MG63 (cell line): ENCODE data around the gene DOCK11. TPM values are rescaled to one million over a fixed set of nuclear protein-coding genes. Genes with fewer than 3 reads are reported as not detected.
A peak's percentile ranks its signal among the peaks of the same experiment; 100 is the strongest.
"Not testable (repeated sequence)": the region's sequence is repeated elsewhere in the genome, so short reads cannot be mapped to it uniquely, and the experiment has no call there.

ENCODE experiments used
- DNase-seq: peaks from one replicate; pipeline ENCODE4 v3.0.0-alpha.2; 2020
- H3K27me3 ChIP-seq: fragments of 250-450 bp; sonication (Bioruptor Pico); 2 replicates; pipeline ENCODE4 v1.5.1; 2020; ENCODE audit warnings: mild to moderate bottlenecking, moderate library complexity
- H3K36me3 ChIP-seq: fragments of 250-450 bp; sonication (Bioruptor Pico); 2 replicates; pipeline ENCODE4 v1.5.1; 2020; ENCODE audit warnings: mild to moderate bottlenecking, moderate library complexity
- H3K4me3 ChIP-seq: fragments of 250-450 bp; sonication (Bioruptor Pico); 2 replicates; pipeline ENCODE4 v1.5.1; 2020; ENCODE audit warnings: mild to moderate bottlenecking, moderate library complexity
- H3K9me3 ChIP-seq: fragments of 250-450 bp; sonication (Bioruptor Pico); 2 replicates; pipeline ENCODE4 v1.5.1; 2020; ENCODE audit warnings: mild to moderate bottlenecking, moderate library complexity
- total RNA-seq: library from RNA; depleted of rRNA; stranded (reverse); fragments of >200 nt; shearing (Covaris generic); gene quantifications from 2 replicates; pipeline ENCODE4 v1.2.3, GENCODE V29; 2014; ENCODE audit warnings: low replicate concordance

The DOCK11 gene
- total RNA-seq, 1 experiment from 2014 or later, result 6.4 TPM

DNA sequence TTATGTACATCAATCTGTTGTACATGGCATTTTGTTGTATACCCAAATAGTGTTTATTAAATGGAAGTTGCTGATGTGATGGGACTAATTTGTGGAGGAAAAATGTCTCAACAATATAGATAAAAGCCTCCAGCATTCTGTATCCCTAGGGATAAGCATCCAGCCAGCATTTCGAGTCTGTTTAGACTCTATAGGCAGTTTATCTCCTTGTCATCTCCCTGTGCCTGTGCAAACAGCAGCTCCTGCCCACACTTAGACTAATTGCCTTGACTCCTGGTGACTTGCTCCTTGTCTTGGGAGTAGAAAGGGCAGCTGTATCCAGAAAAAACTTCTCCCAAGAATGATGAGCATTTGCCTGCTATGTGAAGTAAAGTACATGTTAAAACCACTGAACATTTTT lies 83.8 kb downstream of the DOCK11 start:
- DNase-seq, result no peak
- H3K27me3 ChIP-seq, result no peaks in the 10 kb centered on the region
- no peaks in the 10 kb centered on the region for H3K9me3 ChIP-seq
- no peak overlapping the region for H3K4me3 ChIP-seq
- H3K36me3 ChIP-seq, result no peaks in the 10 kb centered on the region

GRCh38 chrX:118582926-118583325 lies 87.3 kb downstream of the DOCK11 start:
- not testable (repeated sequence) for DNase-seq, H3K27me3 ChIP-seq, H3K4me3 ChIP-seq, H3K36me3 ChIP-seq, H3K9me3 ChIP-seq

DNA sequence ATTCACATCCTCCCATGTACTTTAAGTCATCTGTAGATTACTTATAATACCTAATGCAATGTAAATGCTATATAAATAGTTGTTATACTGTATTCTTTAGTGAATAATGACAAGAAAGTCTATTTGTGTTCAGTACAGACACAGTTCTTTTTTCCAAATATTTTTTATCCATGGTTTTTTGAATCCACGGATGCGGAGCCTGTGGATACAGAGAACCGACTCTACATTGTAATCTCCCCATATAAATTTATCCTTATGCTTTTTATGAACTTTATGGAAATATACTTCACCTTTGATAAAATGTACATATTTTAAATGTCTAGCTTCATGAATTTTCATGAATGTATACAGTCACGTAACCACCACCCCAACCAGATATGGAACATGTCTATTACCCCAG lies 88.2 kb downstream of the DOCK11 start:
- DNase-seq, result no peak
- Histone ChIP-seq H3K36me3 (no peaks in the 10 kb centered on the region), H3K9me3 (no peaks in the 10 kb centered on the region), H3K4me3 (no peak overlapping the region), H3K27me3 (no peaks in the 10 kb centered on the region)

GRCh38 chrX:118585296-118585695 lies 89.7 kb downstream of the DOCK11 start:
- Histone ChIP-seq H3K27me3 (no peaks in the 10 kb centered on the region), H3K9me3 (no peaks in the 10 kb centered on the region), H3K36me3 (no peaks in the 10 kb centered on the region), H3K4me3 (no peak overlapping the region)
- DNase-seq, result no peak

GRCh38 chrX:118586206-118586605 lies 90.6 kb downstream of the DOCK11 start:
- H3K4me3 ChIP-seq, H3K9me3 ChIP-seq, H3K27me3 ChIP-seq, H3K36me3 ChIP-seq, DNase-seq: not testable (repeated sequence)

- Histone ChIP-seq H3K4me3 (no peak overlapping the region), H3K9me3 (no peaks in the 10 kb centered on the region), H3K36me3 (no peaks in the 10 kb centered on the region), H3K27me3 (no peaks in the 10 kb centered on the region)
- no peak for DNase-seq
Measured at GRCh38 chrX:118588715-118589114, 93.1 kb downstream of the DOCK11 start.

DNA sequence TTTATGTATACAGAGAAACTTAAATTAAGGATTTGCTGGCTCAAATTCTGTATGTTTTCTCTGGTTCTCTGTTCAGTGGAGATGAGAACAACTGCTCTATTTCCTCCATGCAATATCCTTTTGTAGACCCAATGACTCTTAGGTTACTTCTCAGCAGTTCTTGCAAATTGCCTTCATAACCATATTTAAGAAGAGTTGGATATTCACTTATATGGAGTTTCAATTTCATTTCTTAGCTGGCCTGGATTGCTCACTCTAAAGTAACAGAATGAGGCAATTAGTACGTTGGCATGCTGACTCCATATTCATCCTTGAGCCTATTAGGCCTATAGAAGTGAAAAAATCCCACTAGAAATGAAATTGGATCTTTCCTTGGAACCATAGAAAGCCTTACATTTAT lies 93.6 kb downstream of the DOCK11 start:
- H3K9me3 ChIP-seq, result no peaks in the 10 kb centered on the region
- DNase-seq, result no peak
- H3K4me3 ChIP-seq, result no peak overlapping the region
- H3K27me3 ChIP-seq, result no peaks in the 10 kb centered on the region
- no peaks in the 10 kb centered on the region for H3K36me3 ChIP-seq

DNA sequence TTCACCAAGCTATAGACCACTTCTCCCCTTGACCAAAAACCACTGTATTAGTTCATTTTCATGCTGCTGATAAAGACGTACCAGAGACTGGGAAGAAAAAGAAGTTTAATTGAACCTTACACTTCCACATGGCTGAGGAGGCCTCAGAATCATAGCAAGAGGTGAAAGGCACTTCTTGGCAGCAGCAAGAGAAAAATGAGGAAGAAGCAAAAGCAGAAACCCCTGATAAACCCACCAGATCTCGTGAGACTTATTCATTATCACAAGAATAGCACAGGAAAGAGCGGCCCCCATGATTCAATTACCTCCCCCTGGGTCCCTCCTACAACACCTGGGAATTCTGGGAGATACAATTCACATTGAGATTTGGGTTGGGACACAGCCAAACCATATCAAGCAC lies 97.8 kb downstream of the DOCK11 start:
- no peak for DNase-seq
- H3K27me3 ChIP-seq, result no peaks in the 10 kb centered on the region
- H3K9me3 ChIP-seq, result no peaks in the 10 kb centered on the region
- H3K4me3 ChIP-seq, result no peak overlapping the region
- H3K36me3 ChIP-seq, result no peaks in the 10 kb centered on the region

DNA sequence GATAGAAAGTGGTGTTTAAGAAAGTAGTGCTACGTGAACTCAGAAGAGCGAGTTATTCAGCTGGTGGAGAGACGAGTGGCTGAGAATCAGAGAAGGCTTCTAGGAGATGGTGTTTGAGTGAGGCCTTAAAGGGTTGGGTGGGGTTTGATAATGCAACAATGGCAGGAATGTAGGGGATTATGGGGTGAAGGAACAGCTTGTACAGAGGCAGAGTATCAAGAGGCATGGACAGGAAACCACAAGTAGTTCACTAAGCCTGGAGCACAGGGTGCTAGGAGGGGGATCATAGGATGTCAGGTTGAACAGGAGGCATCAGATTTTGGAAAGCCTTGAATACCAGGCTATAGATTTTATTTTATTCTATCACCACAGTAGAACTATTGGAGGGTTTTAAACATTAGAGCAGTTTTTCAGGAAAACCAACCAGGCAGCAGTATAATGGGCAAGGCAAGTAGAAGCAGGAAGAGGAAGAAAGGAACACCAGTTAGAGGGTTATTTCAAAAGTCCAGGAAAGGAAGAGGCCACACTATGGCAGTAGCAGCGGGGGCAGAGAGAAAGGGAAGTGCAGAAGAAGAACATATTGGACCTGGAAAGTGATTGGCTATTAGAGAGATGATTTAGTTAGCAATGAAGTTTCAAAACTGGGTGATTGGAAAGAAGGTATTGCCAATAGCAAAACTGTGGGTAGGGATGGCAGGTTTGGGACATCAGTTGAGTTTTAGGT lies 99.2 kb downstream of the DOCK11 start:
- no peaks in the 10 kb centered on the region for H3K9me3 ChIP-seq
- no peaks in the 10 kb centered on the region for H3K27me3 ChIP-seq
- H3K4me3 ChIP-seq, result no peak overlapping the region
- H3K36me3 ChIP-seq, result no peaks in the 10 kb centered on the region
- DNase-seq, result no peak

DNA sequence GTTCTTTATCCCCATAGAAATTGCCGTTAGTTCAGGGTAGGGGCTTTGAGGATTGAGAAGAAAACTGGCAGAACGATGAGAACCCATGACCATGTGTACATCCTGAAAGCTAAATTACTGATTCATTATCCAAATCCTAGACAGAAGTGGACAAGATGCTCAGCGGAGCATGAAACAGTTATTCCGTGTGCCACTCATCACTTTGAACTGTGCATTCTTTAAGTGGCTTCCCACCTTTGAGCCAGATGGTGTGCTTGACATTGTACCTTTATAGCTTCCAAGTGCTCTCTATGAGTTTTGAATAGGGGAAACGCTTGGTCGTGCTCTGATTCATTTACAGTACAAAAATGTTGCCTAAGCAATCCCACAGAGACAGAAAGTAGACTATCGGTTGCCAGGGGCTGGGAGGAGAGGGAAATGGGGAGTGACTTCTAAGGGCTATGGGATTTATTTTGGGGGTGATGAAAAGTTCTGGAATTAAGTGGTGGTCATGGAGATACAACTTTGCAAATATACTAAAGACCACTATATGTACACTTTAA lies 100.0 kb downstream of the DOCK11 start:
- no peak for DNase-seq
- Histone ChIP-seq H3K27me3 (no peaks in the 10 kb centered on the region), H3K36me3 (no peaks in the 10 kb centered on the region), H3K9me3 (no peaks in the 10 kb centered on the region), H3K4me3 (no peak overlapping the region)

DNA sequence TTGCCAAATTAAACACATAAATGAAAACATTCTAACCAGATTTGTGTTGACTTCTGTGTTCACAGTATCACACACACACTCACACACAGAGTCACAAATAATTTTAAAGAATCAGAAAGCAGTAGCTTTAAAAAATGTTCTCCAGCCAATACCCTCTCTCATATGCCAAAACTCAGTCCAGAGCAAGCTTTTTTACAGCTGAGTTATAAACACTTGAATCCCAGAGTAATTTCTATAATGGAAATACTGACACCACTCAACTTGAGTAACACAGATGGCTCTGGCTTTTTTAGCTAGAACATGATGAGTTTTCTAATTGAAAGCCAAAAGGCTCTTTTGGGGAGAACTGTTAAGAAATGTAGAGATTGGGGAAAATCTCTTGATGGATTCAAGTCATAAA lies 100.8 kb downstream of the DOCK11 start:
- Histone ChIP-seq H3K27me3 (no peaks in the 10 kb centered on the region), H3K36me3 (no peaks in the 10 kb centered on the region), H3K4me3 (no peak overlapping the region), H3K9me3 (no peaks in the 10 kb centered on the region)
- no peak for DNase-seq

GRCh38 chrX:118603981-118604380 lies 108.4 kb downstream of the DOCK11 start:
- Histone ChIP-seq H3K27me3 (no peaks in the 10 kb centered on the region), H3K9me3 (no peaks in the 10 kb centered on the region), H3K4me3 (no peak overlapping the region), H3K36me3 (no peaks in the 10 kb centered on the region)
- peak; percentile 16 for DNase-seq

GRCh38 chrX:118612290-118612689 lies 116.7 kb downstream of the DOCK11 start:
- no peaks in the 10 kb centered on the region for H3K9me3 ChIP-seq
- no peak overlapping the region for H3K4me3 ChIP-seq
- DNase-seq, result no peak
- H3K36me3 ChIP-seq, result no peaks in the 10 kb centered on the region
- no peaks in the 10 kb centered on the region for H3K27me3 ChIP-seq

DNA sequence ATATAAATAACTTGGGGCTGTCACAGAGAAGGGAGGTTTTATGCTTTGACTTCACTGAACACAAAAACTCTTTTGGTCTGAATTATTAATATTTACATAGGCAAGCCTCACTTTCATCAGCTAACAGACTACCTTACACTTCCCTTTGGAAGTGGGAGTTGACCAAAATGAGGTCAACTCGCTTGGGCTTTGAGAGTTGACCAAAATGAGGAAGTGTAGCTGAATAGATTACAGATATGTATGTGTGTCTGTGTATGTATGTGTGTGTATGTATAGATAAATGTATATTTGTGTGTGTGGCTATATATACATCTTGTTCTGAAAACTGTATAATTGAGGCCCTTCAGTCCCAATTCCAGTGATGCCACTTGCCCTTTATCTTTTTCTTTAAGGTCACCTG lies 118.5 kb downstream of the DOCK11 start:
- H3K36me3 ChIP-seq, result no peaks in the 10 kb centered on the region
- H3K9me3 ChIP-seq, result no peaks in the 10 kb centered on the region
- DNase-seq, result no peak
- no peaks in the 10 kb centered on the region for H3K27me3 ChIP-seq
- no peak overlapping the region for H3K4me3 ChIP-seq

DNA sequence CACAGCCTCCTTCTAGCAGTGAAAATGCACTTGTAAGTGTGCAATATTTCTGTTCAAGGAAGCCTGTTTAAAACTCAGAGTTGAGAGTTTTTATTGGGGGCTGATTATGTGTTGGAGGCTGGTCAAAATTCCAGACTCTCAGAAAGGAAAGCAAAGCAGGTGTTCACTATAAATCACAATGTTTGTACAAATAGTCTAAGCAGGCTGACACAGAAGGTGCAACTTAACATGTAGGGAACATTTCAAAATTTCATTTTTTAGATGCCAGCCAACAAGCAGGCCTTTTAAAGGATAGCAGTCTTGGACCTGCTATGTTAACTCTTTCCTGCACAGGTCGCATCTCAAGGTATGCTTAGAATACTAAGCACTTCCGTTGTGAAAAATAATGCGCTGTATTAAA lies 119.5 kb downstream of the DOCK11 start:
- no peaks in the 10 kb centered on the region for H3K36me3 ChIP-seq
- no peak overlapping the region for H3K4me3 ChIP-seq
- no peaks in the 10 kb centered on the region for H3K27me3 ChIP-seq
- no peak for DNase-seq
- no peaks in the 10 kb centered on the region for H3K9me3 ChIP-seq

DNA sequence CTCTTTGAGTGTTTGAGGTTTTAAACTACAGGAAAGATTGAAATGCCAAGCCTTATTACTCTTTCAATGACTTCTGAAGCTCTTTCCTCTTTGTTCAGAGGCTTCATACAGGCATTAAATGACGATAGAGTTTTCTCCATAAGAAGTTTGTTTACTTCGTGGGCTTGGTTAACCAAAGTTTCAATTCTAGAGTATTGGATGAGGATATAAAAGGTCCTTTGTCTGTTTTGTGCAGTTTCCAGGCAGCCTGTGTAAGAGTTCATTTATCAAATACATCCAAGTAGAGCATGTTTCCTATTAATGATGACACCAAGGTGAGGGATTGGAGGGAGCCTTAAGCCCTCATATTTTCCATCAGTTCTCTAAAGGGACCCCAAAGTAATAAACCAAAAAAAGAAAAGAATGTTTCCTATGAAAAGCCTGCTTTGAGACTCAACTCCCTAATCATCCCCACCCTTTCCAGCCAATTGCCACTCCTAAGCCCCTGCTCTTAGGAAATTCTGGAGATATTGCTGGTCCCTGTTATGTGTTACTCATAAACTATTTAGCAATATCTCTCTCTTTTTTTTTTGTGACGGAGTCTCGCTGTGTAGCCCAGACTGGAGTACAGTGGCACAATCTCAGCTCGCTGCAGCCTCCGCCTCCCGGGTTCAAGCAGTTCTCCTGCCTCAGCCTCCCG lies 125.6 kb downstream of the DOCK11 start:
- Histone ChIP-seq H3K27me3 (no peaks in the 10 kb centered on the region), H3K9me3 (no peaks in the 10 kb centered on the region), H3K4me3 (no peak overlapping the region), H3K36me3 (no peaks in the 10 kb centered on the region)
- DNase-seq, result no peak

- Histone ChIP-seq H3K36me3 (no peaks in the 10 kb centered on the region), H3K9me3 (no peaks in the 10 kb centered on the region), H3K4me3 (no peak overlapping the region), H3K27me3 (no peaks in the 10 kb centered on the region)
- no peak for DNase-seq
Measured at GRCh38 chrX:118623062-118623461, 127.4 kb downstream of the DOCK11 start.

DNA sequence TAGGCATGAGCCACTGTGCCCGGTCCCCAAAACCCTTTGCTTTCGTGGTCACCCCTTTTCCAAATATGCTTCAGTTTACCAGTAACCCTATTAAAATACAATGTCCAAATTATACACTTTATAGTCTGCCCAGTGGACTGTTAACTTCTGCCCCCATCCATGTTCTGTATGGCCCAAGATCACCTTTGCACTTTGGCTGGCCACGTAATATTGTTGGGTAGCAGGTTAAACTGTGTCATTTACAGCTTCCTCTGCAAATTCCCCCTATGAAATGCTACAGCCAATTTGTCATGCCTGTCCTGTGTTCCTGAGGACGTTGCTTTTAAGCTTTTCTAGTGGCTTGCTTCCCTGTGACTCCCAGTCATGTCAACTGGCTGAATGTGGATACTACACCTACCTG lies 130.7 kb downstream of the DOCK11 start:
- no peaks in the 10 kb centered on the region for H3K27me3 ChIP-seq
- H3K36me3 ChIP-seq, result no peaks in the 10 kb centered on the region
- DNase-seq, result no peak
- H3K9me3 ChIP-seq, result no peaks in the 10 kb centered on the region
- H3K4me3 ChIP-seq, result no peak overlapping the region
